Measurements from ENCODE around the gene STX16.

The STX16 gene

GRCh38 chr20:58713801-58714339 lies 62.8 kb downstream of the STX16 start:
- TF ChIP-seq REST (IDR thresholded peaks at IDR 0.05; ENCODE audit: insufficient replicate concordance, low read depth) (no peak), GABPA (IDR thresholded peaks at IDR 0.05; ENCODE audit: low read depth) (no peak), SPI1 (IDR thresholded peaks at IDR 0.05; ENCODE audit: borderline replicate concordance, low read depth) (no peak), CTCF (IDR thresholded peaks at IDR 0.05; ENCODE audit: insufficient read depth, low read length) (no peak), POLR2AphosphoS5 (IDR thresholded peaks at IDR 0.05; ENCODE audit: low read depth) (no peak)
- Histone ChIP-seq H3K27ac (replicated peaks) (no peak overlapping the region), H3K4me3 (replicated peaks; ENCODE audit: insufficient read depth, low read length) (no peak overlapping the region), H3K27me3 (ENCODE audit: insufficient read depth, poor library complexity, severe bottlenecking) (no peaks in the 10 kb centered on the region)
- no peak for DNase-seq (ENCODE audit: low read depth in 1 of 2, low spot score in 1 of 2)

GRCh38 chr20:58714340-58714922 lies 63.3 kb downstream of the STX16 start:
- DNase-seq (ENCODE audit: low read depth in 1 of 2, low spot score in 1 of 2), result no peak
- TF ChIP-seq POLR2AphosphoS5 (IDR thresholded peaks at IDR 0.05; ENCODE audit: low read depth) (no peak), GABPA (IDR thresholded peaks at IDR 0.05; ENCODE audit: low read depth) (no peak), SPI1 (IDR thresholded peaks at IDR 0.05; ENCODE audit: borderline replicate concordance, low read depth) (no peak), REST (IDR thresholded peaks at IDR 0.05; ENCODE audit: insufficient replicate concordance, low read depth) (no peak), CTCF (IDR thresholded peaks at IDR 0.05; ENCODE audit: insufficient read depth, low read length) (no peak)
- Histone ChIP-seq H3K27ac (replicated peaks) (no peak overlapping the region), H3K4me3 (replicated peaks; ENCODE audit: insufficient read depth, low read length) (no peak overlapping the region), H3K27me3 (ENCODE audit: insufficient read depth, poor library complexity, severe bottlenecking) (no peaks in the 10 kb centered on the region)

GRCh38 chr20:58714923-58715351 lies 63.9 kb downstream of the STX16 start:
- no peak overlapping the region for H3K27ac ChIP-seq (replicated peaks)
- no peak overlapping the region for H3K4me3 ChIP-seq (replicated peaks; ENCODE audit: insufficient read depth, low read length)
- H3K27me3 ChIP-seq (ENCODE audit: insufficient read depth, poor library complexity, severe bottlenecking), result no peaks in the 10 kb centered on the region
- DNase-seq (ENCODE audit: low read depth in 1 of 2, low spot score in 1 of 2), result no peak
- TF ChIP-seq SPI1 (IDR thresholded peaks at IDR 0.05; ENCODE audit: borderline replicate concordance, low read depth), result no peak
- no peak for TF ChIP-seq CTCF (IDR thresholded peaks at IDR 0.05; ENCODE audit: insufficient read depth, low read length)
- TF ChIP-seq GABPA (IDR thresholded peaks at IDR 0.05; ENCODE audit: low read depth), result no peak
- TF ChIP-seq POLR2AphosphoS5 (IDR thresholded peaks at IDR 0.05; ENCODE audit: low read depth), result no peak

All from HL-60 (cell line).